Measurements from ENCODE around the gene SLC9A7.
"Not testable (repeated sequence)": the region's sequence is repeated elsewhere in the genome, so short reads cannot be mapped to it uniquely, and the experiment has no call there.

The SLC9A7 gene

DNA sequence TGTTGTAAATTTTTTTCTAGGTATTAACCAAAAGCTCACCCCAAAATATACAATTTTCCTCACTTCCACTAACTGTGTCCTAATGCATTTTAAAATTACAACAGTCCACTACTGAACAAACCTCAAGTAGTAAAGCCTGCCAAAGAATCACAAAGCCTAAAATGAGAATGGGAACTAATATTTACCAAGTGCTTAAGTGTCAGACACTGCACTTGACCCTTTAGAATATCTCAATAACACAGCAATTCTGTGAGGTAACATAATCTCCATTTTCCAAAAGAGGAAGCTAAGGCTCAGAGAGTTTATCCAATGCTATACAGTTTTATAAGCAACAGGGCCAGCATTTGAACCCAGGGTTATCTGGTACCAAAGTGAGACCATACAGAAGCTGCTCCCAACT, 4.9 kb downstream of the SLC9A7 start:
- no peak for DNase-seq (ENCODE audit: low spot score)

DNA sequence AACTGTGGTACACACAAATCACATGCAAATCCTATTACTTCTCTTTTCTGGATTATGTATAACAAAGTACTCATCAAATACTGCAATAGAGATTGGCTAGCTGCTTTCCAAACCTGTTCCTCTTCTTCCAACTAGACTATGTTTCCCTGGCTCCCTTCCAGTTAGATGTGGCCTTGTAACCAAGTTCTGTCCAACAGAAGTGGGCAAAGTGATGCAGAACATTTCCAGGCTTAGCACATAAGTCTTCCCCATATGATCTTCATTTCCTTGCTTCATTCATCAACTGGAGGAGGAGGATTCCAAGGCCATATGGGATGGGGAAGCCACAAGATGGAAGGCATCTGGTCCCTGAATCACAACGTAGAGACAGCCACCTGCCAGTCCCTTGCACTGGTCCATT, 8.0 kb downstream of the SLC9A7 start:
- no peak for DNase-seq (ENCODE audit: low spot score)

DNA sequence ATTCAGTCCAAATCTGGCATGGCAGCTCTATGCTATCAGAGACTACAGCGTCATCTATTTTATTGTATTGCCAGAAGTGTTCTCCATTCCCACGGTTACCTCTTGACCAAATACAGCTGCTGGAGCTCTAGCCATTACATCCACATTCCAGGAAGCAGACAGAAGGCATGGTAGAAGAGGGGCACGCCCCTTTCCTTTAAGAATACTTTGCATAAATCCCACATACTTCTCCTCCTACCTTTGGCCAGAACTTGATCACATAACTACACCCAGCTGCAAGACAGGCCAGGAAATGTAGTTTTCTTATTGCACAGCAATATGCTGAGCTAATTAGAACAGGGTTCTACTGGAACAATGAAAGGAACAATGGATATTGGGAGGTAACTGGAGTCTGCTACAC, 14.9 kb downstream of the SLC9A7 start:
- DNase-seq (ENCODE audit: low spot score): no peak

DNA sequence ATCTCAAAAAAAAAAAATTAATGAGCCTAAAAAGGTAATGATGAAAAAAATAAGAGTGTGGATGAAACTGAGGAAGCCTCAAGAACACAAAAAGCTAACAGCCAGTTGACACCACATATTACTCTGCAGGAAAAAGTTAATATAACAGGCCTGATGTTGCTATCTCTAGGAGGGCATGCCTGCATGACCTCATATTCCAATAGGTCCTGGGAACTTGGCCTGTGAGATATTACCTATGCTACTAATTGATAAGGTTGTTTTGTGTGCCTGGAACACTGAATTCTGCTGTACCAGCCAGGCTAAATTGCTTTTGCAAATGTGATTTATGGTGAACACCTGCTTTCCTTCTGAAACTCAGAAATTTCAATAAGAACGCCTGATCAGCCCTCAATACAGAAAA, 15.9 kb downstream of the SLC9A7 start:
- DNase-seq (ENCODE audit: low spot score): no peak

DNA sequence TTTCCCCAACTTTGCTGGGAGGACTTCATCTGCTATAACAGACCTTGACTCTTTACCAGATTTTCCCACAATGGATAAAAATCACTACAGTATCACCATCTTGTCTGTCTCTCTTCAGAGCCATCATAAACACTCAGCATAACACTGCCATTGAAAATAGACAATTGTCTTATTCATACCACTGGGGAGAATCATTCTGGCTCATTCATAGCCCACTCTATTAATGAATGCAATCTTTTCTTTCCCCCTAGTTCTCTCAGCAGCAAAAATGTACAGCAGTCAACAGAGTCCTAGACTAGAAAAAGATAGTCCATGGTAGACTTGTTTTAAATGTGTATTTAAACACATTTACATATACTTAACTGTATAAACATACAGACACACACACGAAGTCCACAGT, 19.2 kb downstream of the SLC9A7 start:
- peak; percentile 30 for DNase-seq (ENCODE audit: low spot score)

DNA sequence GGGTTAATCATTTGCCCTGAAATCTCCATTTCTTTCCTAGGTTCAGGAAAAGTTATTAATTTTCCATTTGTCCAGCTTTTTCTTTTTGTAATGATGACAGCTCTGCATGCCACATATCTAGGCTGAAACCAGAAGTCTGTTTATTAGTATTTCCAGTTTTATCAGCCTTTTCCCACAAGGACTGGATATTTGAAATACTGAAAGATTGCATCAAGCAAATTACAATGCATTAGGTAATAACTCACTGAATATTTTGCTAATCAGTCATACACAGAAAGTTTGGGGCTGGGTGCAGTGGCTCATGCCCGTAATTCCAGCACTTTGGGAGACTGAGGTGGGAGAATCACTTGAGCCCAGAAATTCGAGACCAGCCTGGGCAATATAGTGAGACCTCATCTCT, 21.5 kb downstream of the SLC9A7 start:
- no peak for DNase-seq (ENCODE audit: low spot score)

DNA sequence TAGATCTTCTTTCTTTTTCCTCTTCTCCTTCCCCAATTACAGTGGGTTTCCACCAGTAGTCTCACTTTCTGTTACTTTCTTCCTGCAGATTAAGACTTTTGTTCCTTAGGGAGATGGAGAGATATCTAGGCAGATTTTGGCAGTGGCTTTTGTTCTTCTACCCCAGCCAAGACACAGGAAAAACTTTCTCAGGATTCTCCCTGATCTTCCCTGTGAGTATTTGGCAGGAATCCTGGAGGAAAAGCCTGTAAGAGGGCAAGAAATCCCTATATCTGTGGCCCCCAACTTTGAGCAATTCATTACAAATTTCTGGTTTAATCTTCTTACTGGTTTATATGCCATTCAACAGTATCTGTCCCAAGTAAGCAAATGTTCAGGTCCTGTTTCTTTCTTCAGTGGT, 21.9 kb downstream of the SLC9A7 start:
- DNase-seq (ENCODE audit: low spot score): no peak

DNA sequence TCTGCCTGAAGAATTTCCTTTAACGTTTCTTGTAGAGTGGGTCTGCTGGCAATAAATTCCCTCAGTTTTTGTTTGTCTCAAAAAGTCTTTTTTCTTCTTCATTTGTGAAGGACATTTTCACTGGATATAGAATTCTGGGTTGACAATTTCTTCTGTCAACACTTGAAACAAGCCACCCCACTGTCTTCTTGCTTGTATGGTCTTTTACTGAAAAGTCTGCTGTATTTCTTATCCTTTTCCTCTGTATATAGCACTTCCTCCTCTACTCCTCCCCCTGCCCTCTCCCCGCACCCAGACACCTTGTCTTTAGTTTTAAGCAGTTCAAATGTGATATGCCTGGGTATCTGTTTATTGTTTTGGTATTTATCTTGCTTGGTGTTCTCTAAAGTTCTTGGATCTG, 23.3 kb downstream of the SLC9A7 start:
- DNase-seq (ENCODE audit: low spot score): no peak

DNA sequence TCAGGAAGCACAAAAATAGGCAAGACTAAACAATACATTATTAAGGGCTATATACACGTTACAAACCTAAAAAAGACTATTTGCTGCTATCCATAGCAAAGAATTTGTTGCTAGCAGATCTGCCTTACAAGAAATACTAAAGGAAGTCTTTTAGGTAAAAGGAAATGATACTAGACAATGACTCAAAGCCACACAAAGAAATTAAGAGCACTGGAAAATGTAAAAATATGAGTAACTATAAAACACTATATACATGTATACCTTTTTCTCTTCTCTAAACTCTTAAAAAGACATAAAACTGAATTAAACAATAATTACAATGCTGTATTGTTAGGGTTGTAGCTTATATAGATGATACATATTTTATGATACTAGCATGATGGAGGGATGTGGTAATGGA, 25.7 kb downstream of the SLC9A7 start:
- no peak for DNase-seq (ENCODE audit: low spot score)

DNA sequence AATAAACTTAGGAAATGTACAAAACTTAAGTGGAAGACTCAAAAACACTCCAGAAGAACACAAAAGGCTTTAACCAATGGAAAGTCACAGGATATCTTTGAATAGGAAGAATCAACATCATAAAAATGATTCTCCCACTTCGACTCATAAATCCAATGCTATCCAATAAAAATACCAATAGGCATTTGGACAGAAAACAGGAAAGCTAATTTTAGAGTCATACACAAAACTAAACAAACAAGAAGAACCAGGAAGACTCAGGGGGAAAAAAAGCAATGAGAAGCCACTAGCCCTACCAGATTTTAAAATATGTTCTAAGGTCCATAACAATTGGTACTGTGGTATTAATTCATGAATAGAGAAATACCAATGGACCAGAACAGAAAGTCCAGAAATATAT, 28.2 kb downstream of the SLC9A7 start:
- DNase-seq (ENCODE audit: low spot score): no peak

DNA sequence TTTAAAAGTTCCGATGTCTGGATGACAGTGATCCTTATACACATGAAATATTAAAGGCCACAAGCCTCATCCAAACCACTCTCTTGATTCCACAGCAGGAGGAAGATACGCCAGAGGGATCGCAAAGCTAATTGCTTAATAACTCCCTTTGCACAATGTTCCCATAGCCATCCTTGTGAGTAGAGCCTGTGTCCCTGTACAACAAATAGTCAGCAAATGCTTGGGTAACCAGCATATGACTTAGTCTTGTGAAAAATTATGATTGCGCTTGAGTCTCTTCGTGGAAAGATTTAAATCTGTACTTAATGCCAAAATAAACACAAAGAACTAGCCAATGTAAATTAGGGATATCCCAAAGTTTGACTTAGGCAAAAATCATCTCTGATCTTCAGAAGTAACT, 31.5 kb downstream of the SLC9A7 start:
- no peak for DNase-seq (ENCODE audit: low spot score)

DNA sequence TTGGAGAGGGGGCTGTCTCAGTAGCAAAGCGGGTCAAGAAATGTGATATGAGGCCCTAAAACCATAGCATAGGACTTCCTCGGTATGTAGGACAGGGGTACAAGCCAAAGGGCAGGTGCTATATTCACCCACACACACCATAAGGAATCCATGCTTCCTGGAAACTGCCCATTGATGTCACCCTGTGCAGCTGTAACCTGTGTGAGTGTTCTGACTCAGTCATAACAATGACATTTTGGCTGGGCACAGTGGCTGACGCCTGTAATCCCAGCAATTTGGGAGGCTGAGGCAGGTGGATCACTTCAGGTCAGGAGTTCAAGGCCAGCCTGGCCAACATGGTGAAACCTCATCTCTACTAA, 35.4 kb downstream of the SLC9A7 start:
- DNase-seq (ENCODE audit: low spot score): not testable (repeated sequence)

DNA sequence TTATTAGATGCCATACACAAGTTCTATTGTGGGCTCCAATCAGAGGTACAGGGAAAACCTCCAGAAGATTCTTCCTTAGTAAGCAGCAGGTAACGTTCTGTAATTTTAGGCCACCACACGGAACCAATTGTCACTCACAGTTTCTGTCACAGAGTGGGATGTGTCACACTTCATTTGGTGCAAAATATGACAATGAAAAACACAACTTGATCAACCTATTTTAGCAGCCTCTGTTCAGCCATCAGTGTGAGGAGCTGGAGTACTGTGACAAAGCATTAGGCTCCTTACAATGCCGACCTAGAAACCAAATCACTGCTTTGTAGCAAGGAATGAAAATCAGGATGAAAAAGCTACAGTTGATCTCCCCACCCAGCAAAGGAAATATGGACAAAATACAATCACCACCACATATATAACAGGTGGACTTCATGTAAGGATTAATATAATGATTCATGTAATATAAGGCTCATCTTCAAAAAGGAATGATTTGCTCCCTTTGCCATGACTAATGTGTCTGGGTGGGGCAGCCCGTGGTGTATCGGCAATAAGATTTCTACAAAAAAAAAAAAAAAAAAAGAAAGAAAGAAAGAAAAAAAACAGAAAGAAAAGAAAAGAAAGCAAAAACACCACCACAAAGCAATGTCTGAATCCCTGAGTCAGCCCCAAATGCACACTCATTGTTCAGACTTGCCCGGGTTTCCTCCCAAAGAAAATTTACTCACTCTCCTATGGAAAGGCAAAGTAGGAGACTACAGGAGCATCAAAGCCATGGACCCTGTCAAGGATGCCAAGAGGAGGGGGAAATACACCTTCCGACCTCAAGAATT, 36.0 kb downstream of the SLC9A7 start:
- DNase-seq (ENCODE audit: low spot score): no peak

DNA sequence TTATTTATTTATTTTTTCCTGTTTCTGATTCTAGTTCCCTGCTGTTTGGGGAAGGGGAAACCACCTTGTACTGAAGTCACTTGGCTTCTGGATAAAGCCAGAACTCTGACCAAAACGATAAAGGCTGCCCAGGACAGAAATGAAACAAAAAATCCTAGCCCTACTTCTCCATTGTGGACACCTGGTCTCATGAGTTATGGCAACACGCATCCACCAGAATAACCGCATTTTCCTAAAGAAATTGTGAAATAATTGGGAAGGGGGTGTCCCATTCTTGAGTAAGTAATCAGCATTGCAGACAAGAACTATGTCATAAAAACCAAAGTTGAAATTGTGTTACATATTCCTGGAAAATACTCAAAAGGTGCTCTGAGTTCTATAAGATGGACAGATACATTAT, 42.1 kb downstream of the SLC9A7 start:
- no peak for DNase-seq (ENCODE audit: low spot score)

DNA sequence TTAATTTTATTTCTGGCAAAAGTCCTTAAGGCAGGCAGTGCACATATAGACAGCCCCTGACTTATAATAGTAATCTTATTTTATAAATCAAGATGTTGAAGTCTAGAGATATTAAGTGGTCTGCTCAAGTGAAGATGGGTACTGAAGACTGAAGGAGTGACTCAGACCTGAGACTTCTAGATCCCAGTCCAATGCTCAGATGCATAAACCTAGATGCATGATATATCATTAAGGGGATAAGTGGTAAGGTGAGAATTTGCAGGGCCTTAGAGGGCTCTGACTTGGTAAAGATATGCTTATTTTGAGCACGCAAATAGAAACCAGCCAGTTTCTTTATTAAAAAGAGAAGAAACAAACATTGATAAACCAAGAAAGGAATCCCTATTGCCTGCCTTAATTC, 42.9 kb downstream of the SLC9A7 start:
- no peak for DNase-seq (ENCODE audit: low spot score)

DNA sequence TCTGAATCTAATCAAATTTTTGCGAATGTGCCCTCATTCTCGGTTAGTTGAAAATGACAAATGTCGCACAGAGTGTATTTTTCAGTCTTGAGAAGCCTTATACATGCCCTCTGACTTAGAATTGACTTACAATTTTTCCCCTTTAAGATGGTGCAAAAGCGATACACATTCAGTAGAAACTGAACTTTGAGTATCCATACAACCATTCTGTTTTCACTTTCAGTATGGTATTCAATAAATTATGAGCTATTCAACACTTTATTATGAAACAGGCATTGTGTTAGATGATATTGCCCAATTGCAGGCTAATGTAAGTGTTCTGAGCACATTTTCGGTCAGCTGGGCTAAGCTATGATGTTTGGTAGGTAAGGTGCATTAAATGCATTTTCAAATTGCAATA, 43.4 kb downstream of the SLC9A7 start:
- no peak for DNase-seq (ENCODE audit: low spot score)

DNA sequence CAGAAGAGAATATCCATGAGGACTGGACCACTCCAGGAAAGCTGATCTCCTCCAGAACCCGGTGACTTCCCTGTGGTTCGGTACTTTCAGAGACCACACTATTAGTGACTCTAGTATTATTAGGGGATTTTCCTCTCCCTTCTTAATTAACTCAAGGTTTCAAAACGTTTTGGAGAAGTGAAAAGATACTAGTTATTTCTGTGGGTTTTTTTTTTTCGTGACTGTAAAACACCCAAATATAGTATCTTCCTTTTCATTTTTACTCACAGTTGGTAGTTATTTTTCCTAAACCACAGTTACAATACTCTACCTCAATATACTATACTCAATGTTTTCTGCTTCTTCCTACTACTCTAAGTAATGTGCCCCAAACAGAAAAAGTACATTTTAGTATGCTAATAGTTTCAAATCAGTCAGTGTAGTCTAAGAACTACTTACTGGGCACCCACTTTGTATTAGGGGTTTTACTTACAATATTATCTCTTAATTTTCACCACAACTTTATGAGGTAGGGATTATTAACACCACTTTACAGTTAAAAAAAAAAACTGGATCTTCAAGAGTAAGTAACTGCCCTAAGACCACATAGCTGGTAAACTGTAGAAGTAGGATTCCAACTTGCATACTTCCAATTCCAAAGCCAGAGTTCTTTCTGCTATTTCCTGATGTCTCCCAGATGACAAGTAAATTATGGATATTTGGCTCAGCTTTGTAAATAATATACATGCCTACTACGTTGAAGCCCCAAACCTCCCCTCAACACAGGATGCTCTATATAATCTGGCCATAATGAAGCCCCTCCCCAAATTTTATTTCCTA, 45.0 kb downstream of the SLC9A7 start:
- no peak for DNase-seq (ENCODE audit: low spot score)

DNA sequence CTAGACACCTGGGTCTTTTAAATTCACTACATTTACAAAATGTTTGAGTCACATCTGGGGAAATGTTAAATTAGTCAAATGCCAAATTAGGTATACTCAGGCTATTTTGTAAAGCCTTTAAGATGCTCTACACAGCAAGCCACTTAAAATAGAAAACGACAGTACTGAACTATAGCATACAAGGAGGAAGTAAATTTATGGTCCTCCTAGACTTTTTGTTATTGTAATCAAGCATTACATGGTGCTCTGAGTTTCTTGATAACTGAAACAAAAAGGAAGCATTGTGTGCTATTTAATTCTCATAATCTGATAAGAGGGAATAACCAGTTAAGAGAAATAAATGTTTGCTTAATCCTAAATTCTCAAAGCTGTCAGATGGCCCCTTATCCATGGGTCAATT, 46.2 kb downstream of the SLC9A7 start:
- no peak for DNase-seq (ENCODE audit: low spot score)

DNA sequence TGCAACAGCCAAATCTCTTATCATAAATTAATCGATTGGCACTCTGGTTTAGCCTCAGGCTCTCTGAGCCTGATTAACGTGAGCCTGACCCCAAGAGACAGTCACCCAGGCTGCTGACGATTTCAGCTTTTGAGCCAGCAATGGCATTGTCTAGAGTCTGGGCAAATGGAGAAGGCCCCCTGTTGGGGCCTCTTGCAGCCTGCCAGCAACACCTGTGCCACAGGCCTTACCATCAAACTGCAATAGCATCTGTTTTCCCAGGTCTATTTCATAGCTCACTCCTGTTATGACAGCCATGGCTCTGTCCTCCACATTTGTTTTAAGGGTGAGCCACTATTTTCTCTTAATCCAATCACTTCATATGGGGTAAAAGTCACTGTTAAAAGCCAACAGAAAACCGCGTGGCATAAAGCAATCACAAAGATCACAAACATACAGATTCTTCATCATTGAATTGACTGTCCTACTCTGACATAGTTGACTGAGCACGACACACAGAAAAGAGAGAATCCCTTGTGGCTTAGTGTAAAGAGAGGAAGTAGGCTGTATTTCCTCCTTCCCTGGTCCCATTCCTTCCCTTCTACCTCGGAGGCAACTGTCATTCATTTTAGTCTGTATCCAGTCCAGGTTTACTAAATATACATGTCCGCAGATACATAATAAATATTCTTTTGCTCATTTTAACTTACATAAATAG, 47.8 kb downstream of the SLC9A7 start:
- no peak for DNase-seq (ENCODE audit: low spot score)

DNA sequence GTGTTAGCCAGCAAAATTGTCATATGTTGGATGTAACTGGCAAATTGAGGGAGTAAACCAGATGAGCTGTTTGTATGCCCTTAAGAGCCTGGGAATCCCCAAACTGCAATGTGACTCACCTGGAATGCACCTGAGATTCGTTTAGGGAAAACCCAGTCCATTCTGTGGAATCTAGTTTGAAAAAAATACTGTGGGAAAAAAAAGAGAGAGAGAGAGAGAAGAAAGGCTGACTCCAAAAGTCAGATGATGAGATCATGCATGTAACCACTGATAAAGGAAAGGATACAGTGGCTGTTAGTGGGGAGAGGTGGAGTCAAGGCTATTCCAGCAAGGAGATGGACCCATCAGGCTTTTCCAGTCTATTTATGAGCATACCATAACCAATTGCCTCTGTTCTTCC, 48.5 kb downstream of the SLC9A7 start:
- no peak for DNase-seq (ENCODE audit: low spot score)

DNA sequence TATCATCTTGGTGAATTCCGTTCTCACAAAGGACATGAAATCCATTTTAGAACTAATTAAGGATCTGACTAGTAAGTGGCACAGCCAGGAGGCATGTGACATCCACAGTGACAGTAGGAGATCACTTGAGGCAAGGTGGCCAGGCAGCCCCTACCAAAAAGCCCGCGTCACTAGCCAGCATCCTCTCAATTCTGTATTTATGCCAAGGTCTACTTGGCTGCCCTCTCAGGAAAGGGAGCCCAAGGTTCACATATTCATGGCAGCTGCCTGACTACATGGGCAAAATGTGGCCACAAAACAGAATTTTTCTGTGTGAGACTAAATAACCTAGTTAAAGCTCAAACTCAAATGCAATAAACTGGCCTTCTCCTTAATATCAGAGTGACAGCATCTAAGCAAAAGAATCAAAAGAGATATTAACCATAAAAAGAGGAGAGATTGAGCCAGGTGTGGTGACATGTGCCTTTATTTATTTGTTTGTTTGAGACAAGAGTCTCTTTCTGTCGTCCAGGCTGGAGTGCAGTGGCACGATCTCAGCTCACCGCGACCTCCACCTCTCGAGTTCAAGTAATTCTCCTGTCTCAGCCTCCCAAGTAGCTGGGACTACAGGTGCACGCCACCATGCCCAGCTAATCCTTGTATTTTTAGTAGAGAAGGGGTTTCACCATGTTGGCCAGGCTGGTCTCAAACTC, 51.5 kb downstream of the SLC9A7 start:
- DNase-seq (ENCODE audit: low spot score): no peak

DNA sequence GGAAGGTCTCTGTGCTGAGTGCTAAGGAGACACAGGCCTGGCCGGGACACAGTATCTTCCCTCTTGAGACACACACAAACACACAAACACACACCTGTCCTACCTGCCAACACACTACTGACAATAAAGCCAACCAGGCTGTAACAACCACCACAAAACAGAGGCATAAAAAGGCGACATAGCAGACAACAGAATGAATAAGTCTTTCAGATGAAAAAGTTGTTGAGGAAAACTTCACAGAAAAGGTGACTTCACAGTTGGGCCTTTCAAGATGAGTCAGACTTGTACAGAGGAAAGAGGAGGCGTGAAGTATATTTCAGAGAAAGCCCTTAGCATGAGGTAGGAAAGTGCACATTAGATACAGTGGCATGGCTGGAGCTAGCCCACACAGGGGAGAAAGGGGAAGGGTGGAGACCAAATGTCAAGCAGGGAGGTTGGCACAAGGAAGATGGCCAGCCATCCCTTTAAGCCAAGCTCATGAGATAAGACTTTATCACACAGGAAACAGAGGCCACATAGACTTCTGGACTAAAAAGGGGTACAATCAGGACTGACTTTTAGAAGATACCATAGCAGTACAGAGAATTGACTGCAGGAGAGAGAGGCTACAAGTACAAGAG, 54.0 kb downstream of the SLC9A7 start:
- no peak for DNase-seq (ENCODE audit: low spot score)
